ENCODE measurements around the gene ASTN2. TPM values are rescaled to one million over a fixed set of nuclear protein-coding genes. Genes with fewer than 3 reads are reported as not detected.

The ASTN2 gene
- total RNA-seq, 1 donor from 2014 or later: 2.3 TPM

GRCh38 chr9:117008461-117008860 lies 406.4 kb downstream of the ASTN2 start:
- TF ChIP-seq CTCF (IDR thresholded peaks at IDR 0.05): no peak
- intact Hi-C loops (cut with DNase I): no loop called here
- no peak for DNase-seq (ENCODE audit: low spot score in 2 of 2)
- Histone ChIP-seq H3K36me3 (no peaks in the 10 kb centered on the region), H3K27me3 (no peaks in the 10 kb centered on the region), H3K4me1 (no peaks in the 10 kb centered on the region), H3K9me3 (no peaks in the 10 kb centered on the region), H3K27ac (no peak overlapping the region), H3K4me3 (no peak overlapping the region)

GRCh38 chr9:117002686-117003085 lies 412.2 kb downstream of the ASTN2 start:
- intact Hi-C loops (cut with DNase I): no loop called here
- H3K27me3 ChIP-seq: no peaks in the 10 kb centered on the region
- no peak overlapping the region for H3K27ac ChIP-seq
- H3K4me3 ChIP-seq: no peak overlapping the region
- H3K4me1 ChIP-seq: no peaks in the 10 kb centered on the region
- no peaks in the 10 kb centered on the region for H3K9me3 ChIP-seq
- TF ChIP-seq CTCF (IDR thresholded peaks at IDR 0.05): no peak
- no peaks in the 10 kb centered on the region for H3K36me3 ChIP-seq
- DNase-seq (ENCODE audit: low spot score in 2 of 2): no peak

- H3K4me3 ChIP-seq: no peak overlapping the region
Measured at GRCh38 chr9:117000834-117001233, 414.0 kb downstream of the ASTN2 start.

GRCh38 chr9:117000196-117000723 lies 414.6 kb downstream of the ASTN2 start:
- Histone ChIP-seq H3K9me3 (no peaks in the 10 kb centered on the region), H3K4me1 (no peaks in the 10 kb centered on the region), H3K27me3 (no peaks in the 10 kb centered on the region), H3K36me3 (no peaks in the 10 kb centered on the region), H3K27ac (no peak overlapping the region), H3K4me3 (no peak overlapping the region)
- TF ChIP-seq CTCF (IDR thresholded peaks at IDR 0.05): no peak
- no peak for DNase-seq (ENCODE audit: low spot score in 2 of 2)
- intact Hi-C loops (cut with DNase I): no loop called here

More at GRCh38 chr9:117000834-117001233, 414.0 kb downstream of the ASTN2 start:
- Histone ChIP-seq H3K36me3 (no peaks in the 10 kb centered on the region), H3K9me3 (no peaks in the 10 kb centered on the region), H3K27me3 (no peaks in the 10 kb centered on the region), H3K27ac (no peak overlapping the region), H3K4me1 (no peaks in the 10 kb centered on the region)
- intact Hi-C loops (cut with DNase I): no loop called here
- TF ChIP-seq CTCF (IDR thresholded peaks at IDR 0.05): no peak
- no peak for DNase-seq (ENCODE audit: low spot score in 2 of 2)

- DNase-seq (ENCODE audit: low spot score in 2 of 2): no peak
- TF ChIP-seq CTCF (IDR thresholded peaks at IDR 0.05): no peak
- no peak overlapping the region for H3K27ac ChIP-seq
- H3K36me3 ChIP-seq: no peaks in the 10 kb centered on the region
- intact Hi-C loops (cut with DNase I): no loop called here
- H3K27me3 ChIP-seq: no peaks in the 10 kb centered on the region
- H3K9me3 ChIP-seq: no peaks in the 10 kb centered on the region
- no peaks in the 10 kb centered on the region for H3K4me1 ChIP-seq
- no peak overlapping the region for H3K4me3 ChIP-seq
Measured at GRCh38 chr9:116998305-116998704, 416.6 kb downstream of the ASTN2 start.

GRCh38 chr9:116992865-116993264 lies 422.0 kb downstream of the ASTN2 start:
- intact Hi-C loops (cut with DNase I): no loop called here
- H3K27ac ChIP-seq: no peak overlapping the region
- no peak for DNase-seq (ENCODE audit: low spot score in 2 of 2)
- TF ChIP-seq CTCF (IDR thresholded peaks at IDR 0.05): no peak
- H3K4me3 ChIP-seq: no peak overlapping the region
- no peaks in the 10 kb centered on the region for H3K36me3 ChIP-seq
- no peaks in the 10 kb centered on the region for H3K27me3 ChIP-seq
- H3K9me3 ChIP-seq: no peaks in the 10 kb centered on the region
- no peaks in the 10 kb centered on the region for H3K4me1 ChIP-seq

All from ascending aorta (tissue), 2 donors.